ENCODE data around the gene OGT.

DNA sequence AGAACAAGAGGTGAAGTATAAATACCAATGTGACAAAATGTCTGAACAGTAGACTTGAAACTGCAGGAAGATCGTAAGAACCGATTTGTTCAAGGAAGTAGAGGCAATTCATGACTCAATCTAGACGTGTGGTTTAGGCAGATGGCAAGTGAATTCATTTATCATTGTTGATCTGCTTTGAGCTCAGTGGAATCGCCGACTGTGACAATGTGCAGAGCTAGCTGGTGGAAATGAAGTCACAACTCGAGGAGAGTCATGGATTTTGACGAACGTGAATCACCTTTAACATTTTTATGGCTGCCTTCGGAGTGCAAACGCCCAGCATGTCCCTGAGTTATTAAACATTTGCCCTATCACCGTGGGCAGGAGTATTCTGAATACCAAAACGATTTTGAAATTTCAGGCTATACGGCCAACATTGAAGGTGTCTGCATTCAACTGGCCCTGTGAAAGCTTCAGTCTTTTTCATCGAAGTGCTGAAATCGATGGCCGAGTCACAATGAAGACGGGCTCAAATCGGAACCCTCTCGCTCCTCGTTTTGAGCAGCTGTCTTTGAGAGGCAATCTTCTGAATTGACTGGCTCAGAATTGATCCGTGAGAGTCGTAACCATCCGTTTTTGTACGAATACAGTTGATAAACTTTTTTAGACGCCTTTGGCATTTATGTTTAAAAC, 689 bp upstream of the OGT start:
- TF ChIP-seq POLR2AphosphoS5 (IDR thresholded peaks at IDR 0.05; ENCODE audit: borderline replicate concordance, low read depth, low read length), result no peak
- TF ChIP-seq EZH2 (IDR thresholded peaks at IDR 0.05), result no peak

Measured in SK-N-MC (cell line).